Psoas muscle (tissue), 8 donors: ENCODE data around the gene TBC1D22A. TPM values are rescaled to one million over a fixed set of nuclear protein-coding genes. Genes with fewer than 3 reads are reported as not detected.
A peak's percentile ranks its signal among the peaks of the same experiment; 100 is the strongest.
"Not testable (repeated sequence)": the region's sequence is repeated elsewhere in the genome, so short reads cannot be mapped to it uniquely, and the experiment has no call there.

Source experiments
- ATAC-seq, 4 donors: fragments of 200-7000 bp; cut with Tn5 transposase; one replicate each; pipeline ENCODE4 v1.9.1; 2020; ENCODE audit warnings: moderate library complexity in 3 of 4, mild to moderate bottlenecking in 2 of 4
- DNase-seq, 2 donors: peaks; one replicate each; pipeline ENCODE4 v3.0.0-alpha.2; 2020
- H3K27ac ChIP-seq: fragments of 200-600 bp; one replicate; pipeline ENCODE4 v1.8.0; 2022
- H3K27me3 ChIP-seq, 3 donors: fragments of 200-600 bp in 1 of 3; one replicate each; pipeline versions ENCODE4 v1.6.1 to v1.8.0; 2013 to 2022; ENCODE audit warnings: low read length in 2 of 3, mild to moderate bottlenecking in 2 of 3, moderate library complexity in 1 of 3; ENCODE audit not compliant: insufficient read depth in 3 of 3
- H3K36me3 ChIP-seq, 2 donors: fragments of 200-600 bp in 1 of 2; one replicate each; pipeline versions ENCODE4 v1.6.1 to v1.8.0; 2013 to 2022; ENCODE audit warnings: low read depth in 1 of 2, mild to moderate bottlenecking in 1 of 2, moderate library complexity in 1 of 2; ENCODE audit not compliant: insufficient read depth in 1 of 2
- H3K4me1 ChIP-seq: fragments of 200-600 bp; one replicate; pipeline ENCODE4 v1.8.0; 2022
- H3K4me3 ChIP-seq: fragments of 200-600 bp; one replicate; pipeline ENCODE4 v1.8.0; 2022; ENCODE audit warnings: mild to moderate bottlenecking
- H3K9me3 ChIP-seq: fragments of 200-600 bp; one replicate; pipeline ENCODE4 v1.8.0; 2022
- CTCF ChIP-seq: fragments of 200-600 bp; IDR thresholded peaks from one replicate; pipeline ENCODE4 v1.8.0; 2022; ENCODE audit warnings: antibody characterized with exemption
- WGBS, 3 donors: extraction: QIAGEN DNeasy Blood & Tissue Kit; methylation state at CpG; one replicate each; pipeline versions ENCODE4 v1.1.6 to v1.1.7; 2013; 5-methylcytosine and 5-hydroxymethylcytosine counted together
- intact Hi-C, 2 donors: fragments of 100-400 bp; cut with DNase I; formaldehyde crosslinking; loops; one replicate each; pipeline versions ENCODE4 v1.11.0 to v1.14.2; 2022
- polyA plus RNA-seq, 3 donors: library from polyadenylated mRNA; stranded (reverse); fragments of 200-250 nt; gene quantifications; one replicate each; pipeline ENCODE4 v1.2.3, GENCODE V29; 2013
- total RNA-seq, 4 donors: library from RNA; stranded (reverse); fragmentation: NEBNext Ultra II Directional in 2 of 4; extraction: Animal tissue kit (Norgen Biotek cat#: 25700) in 2 of 4; gene quantifications; one replicate each; pipeline versions ENCODE4 v1.2.1 to v1.2.4, GENCODE V29; 2021 to 2023
- donor health status: healthy with polysubstance abuse.
- donor health status: DM: no; HTN: no; CAD: no; lungs with moderate emphysema.
- donor health status: Bipolar disorder and iron deficiency.
- donor health status: healthy.
- donor health status: DM: yes; HTN: yes; CAD: no.
- donor health status: DM: no; HTN: no; CAD: no.
- donor health status: DM: no; HTN: no; CAD: no.
- donor health status: DM: yes; HTN: yes; CAD: no.

Gene TBC1D22A
- total and polyA plus RNA-seq, 7 donors: 11.7 to 25.0 (median 18.9) TPM

GRCh38 chr22:46732041-46732379, 30.4 kb upstream of the TBC1D22A start:
- no peaks in the 10 kb centered on the region for H3K27me3 ChIP-seq
- WGBS, 3 donors: 78 to 88% (median 85%) methylated on average over 14 of the region's 14 CpGs
- ATAC-seq (peak in 3 of 4 donors; percentile 5 to 12 (median 7)), DNase-seq (no peak)
- H3K36me3 ChIP-seq: peaks cover 0 to 6% of the 10 kb centered on the region in 2 donors
- no peak overlapping the region for H3K4me3 ChIP-seq
- intact Hi-C loops: loop anchor here in 1 of 2 donors (10.0 kb wide), 1 partner anchor 167 kb away; no protein-coding TSS in a partner anchor
- no peak for TF ChIP-seq CTCF
- no peaks in the 10 kb centered on the region for H3K9me3 ChIP-seq
- H3K27ac ChIP-seq: peak overlapping the region; percentile 71
- H3K4me1 ChIP-seq: peaks cover 70% of the 10 kb centered on the region

DNA sequence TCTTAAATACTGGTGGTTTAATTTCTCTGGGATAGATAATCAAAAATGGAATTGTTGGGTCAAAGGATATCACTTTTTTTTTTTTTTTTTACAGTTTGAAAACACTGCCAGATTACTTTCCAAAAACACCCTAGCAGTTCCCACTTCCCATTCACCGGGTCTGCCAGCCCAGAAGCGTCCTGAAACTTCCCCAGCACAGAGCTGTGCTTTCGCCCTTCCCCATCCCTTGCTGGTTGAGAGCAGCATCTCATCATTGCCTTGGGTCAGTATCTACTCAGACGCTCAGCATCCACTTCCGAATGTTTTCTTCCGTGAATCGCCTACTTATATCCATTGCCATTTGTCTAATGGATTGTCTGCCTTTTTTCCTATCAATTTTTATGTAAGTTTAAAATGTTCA, 29.9 kb upstream of the TBC1D22A start:
- no peak for TF ChIP-seq CTCF
- intact Hi-C loops: loop anchor here in 1 of 2 donors (10.0 kb wide), 1 partner anchor 168 kb away; no protein-coding TSS in a partner anchor
- WGBS, 3 donors: 72 to 81% (median 74%) methylated on average over 7 of the region's 7 CpGs
- ATAC-seq (no peak), DNase-seq (no peak)
- H3K27me3 ChIP-seq: no peaks in the 10 kb centered on the region
- H3K4me3 ChIP-seq: no peak overlapping the region
- H3K9me3 ChIP-seq: no peaks in the 10 kb centered on the region
- peak overlapping the region; percentile 71 for H3K27ac ChIP-seq
- H3K36me3 ChIP-seq: peaks cover 0 to 6% of the 10 kb centered on the region in 2 donors
- peaks cover 70% of the 10 kb centered on the region for H3K4me1 ChIP-seq

DNA sequence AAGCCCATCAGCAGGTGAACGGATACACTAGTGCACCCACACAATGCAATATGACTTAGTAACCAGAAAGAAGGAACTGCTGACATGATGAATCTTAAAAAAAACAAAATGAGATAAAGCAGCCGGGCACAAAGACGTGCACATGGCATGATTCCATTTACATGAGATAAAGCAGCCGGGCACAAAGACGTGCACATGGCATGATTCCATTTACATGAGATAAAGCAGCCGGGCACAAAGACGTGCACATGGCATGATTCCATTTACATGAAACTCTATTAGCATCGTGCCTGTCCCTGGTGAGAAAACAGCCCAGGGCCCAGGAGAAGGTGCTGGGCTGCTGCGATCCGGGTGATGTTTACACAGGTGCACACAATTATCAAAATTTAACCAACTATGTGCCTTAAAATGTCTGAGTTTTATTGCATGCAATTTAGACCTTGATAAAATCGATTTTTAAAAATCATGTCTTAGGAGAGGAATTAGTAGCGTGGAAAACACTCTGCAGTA, 28.2 kb upstream of the TBC1D22A start:
- H3K27me3 ChIP-seq, H3K36me3 ChIP-seq, ATAC-seq, H3K9me3 ChIP-seq, DNase-seq, H3K27ac ChIP-seq: not testable (repeated sequence)
- WGBS, 3 donors: 36 to 48% (median 47%) methylated on average over 12 of the region's 12 CpGs
- intact Hi-C loops: loop anchor here in 1 of 2 donors (10.0 kb wide), 1 partner anchor 169 kb away; no protein-coding TSS in a partner anchor
- peak overlapping the region; percentile 11 for H3K4me3 ChIP-seq
- H3K4me1 ChIP-seq: peaks cover 67% of the 10 kb centered on the region

GRCh38 chr22:46734830-46735453, 27.5 kb upstream of the TBC1D22A start:
- no peak for DNase-seq
- intact Hi-C loops: loop anchor here (5.0 to 10.0 kb wide), 3 partner anchors 48 to 170 kb away; no protein-coding TSS in a partner anchor
- peak overlapping the region; percentile 84 for H3K4me3 ChIP-seq
- H3K27me3 ChIP-seq: no peaks in the 10 kb centered on the region
- no peaks in the 10 kb centered on the region for H3K36me3 ChIP-seq
- ATAC-seq: no peak
- no peaks in the 10 kb centered on the region for H3K9me3 ChIP-seq
- TF ChIP-seq CTCF: no peak
- peaks cover 73% of the 10 kb centered on the region for H3K4me1 ChIP-seq
- WGBS, 3 donors: 52 to 54% (median 53%) methylated on average over 12 of the region's 12 CpGs
- peak overlapping the region; percentile 39 for H3K27ac ChIP-seq

DNA sequence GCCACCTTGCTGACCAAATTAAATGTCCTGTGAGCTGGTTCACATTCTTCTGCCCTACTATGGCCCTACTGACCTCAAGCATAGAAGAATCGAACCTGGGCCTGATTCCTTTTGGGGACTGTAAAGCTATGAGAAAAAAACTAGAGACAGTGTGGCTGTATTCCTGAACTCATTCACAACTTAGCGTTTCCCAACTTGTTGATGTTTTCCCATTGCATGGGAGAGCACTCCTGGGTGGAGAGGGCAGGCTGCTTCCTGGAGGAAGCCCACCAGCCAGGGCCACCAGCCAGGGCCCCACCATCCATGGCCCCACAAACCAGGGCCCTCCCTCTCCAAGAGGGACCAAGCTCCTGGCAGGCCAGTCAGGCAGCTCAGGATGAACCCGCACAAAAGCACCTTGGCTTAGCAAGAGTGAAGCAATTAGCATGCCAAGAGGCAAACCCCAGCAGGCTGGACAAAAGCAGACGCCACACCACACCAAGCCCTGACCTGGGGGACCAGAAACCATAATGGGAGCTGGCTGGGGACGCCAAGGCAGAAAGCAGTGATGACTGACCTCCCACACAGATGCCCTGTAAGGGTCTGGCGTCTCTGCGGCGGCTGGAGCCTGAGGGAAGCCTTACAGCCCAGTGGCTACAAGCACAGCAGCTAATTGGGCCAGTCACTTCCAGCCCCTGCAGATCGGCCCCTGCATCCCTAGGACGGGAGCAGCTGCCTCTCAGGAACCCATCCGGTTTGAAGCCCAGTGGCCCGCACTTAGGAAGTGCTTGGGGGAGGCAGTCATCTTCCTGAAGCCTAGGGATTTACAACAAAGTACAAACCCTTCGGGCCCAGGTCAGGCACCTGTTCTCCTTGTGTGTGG, 26.5 kb upstream of the TBC1D22A start:
- TF ChIP-seq CTCF: no peak
- peak overlapping the region; percentile 84 for H3K4me3 ChIP-seq
- H3K4me1 ChIP-seq: peaks cover 72% of the 10 kb centered on the region

More for the DNA sequence above, 26.5 kb upstream of the TBC1D22A start:
- Histone ChIP-seq H3K36me3 (no peaks in the 10 kb centered on the region), H3K27ac (peak overlapping the region; percentile 96), H3K27me3 (no peaks in the 10 kb centered on the region), H3K9me3 (no peaks in the 10 kb centered on the region)
- intact Hi-C loops: loop anchor here (5.0 to 10.0 kb wide), 3 partner anchors 49 to 171 kb away; no protein-coding TSS in a partner anchor
- DNase-seq: peak; percentile 31 to 60
- ATAC-seq: no peak
- WGBS, 3 donors: 66 to 72% (median 70%) methylated on average over 13 of the region's 13 CpGs
